GM12878 (cell line): ENCODE data around the gene SLC15A4. TPM values are rescaled to one million over a fixed set of nuclear protein-coding genes. Genes with fewer than 3 reads are reported as not detected.

Experiments
- ATAC-seq: fragments of 200-7000 bp; cut with Tn5 transposase; 3 replicates; pipeline ENCODE4 v1.9.1; 2020; ENCODE audit warnings: mild to moderate bottlenecking, moderate library complexity
- BruUV-seq: library from RNA; stranded (reverse); fragments of 400-500 nt; replicated peaks from 2 replicates; lab custom pipeline; 2021; lab: Mats Ljungman, UMichigan
- CTCF ChIA-PET: fragments of 300-600 bp; sonication (Branson Sonifier 250); formaldehyde crosslinking; extraction: SDS; loops from one replicate; lab custom pipeline; 2021; ENCODE audit warnings: inconsistent platforms; lab: Yijun Ruan, JAX
- POLR2A ChIA-PET: fragments of 350-600 bp; formaldehyde crosslinking; extraction: SDS; loops from one replicate; lab custom pipeline; 2021; ENCODE audit warnings: inconsistent platforms; lab: Charles Lee
- RAD21 ChIA-PET: fragments of 300-600 bp; sonication (Branson Sonifier 250); formaldehyde crosslinking; loops from one replicate; lab custom pipeline; 2023; ENCODE audit warnings: antibody characterized with exemption; ENCODE audit not compliant: unreplicated experiment; lab: Charles Lee
- SMC1A ChIA-PET: fragments of 300-600 bp; sonication (Branson Sonifier 250); formaldehyde crosslinking; loops from one replicate; lab custom pipeline; 2023; ENCODE audit not compliant: unreplicated experiment, uncharacterized antibody; lab: Charles Lee
- DNase-seq: peaks from one replicate; pipeline ENCODE4 v3.0.0-alpha.2; 2011; ENCODE audit warnings: low read depth, low spot score
- FAIRE-seq: peaks from 3 replicates; lab custom pipeline; 2011; peaks lifted over from hg19 to GRCh38; lab: Jason Lieb, UNC
- H2AFZ ChIP-seq: 2 replicates; pipeline ENCODE4 v1.6.0; 2011; ENCODE audit warnings: low read depth, low read length, control low read depth; ENCODE audit not compliant: control insufficient read depth
- H3K27ac ChIP-seq: 2 replicates; pipeline ENCODE4 v1.5.1; 2011; ENCODE audit warnings: control low read depth; ENCODE audit not compliant: control insufficient read depth, insufficient read depth
- H3K27me3 ChIP-seq, 2 experiments: replicated peaks in 1 of 2; 2 replicates each; pipeline versions ENCODE4 v1.6.0 to v1.6.1; 2011; ENCODE audit warnings: low read length in 1 of 2; ENCODE audit not compliant: control insufficient read depth in 2 of 2, insufficient read depth in 2 of 2
- H3K36me3 ChIP-seq, 2 experiments: 2 replicates each; pipeline ENCODE4 v1.5.1; 2011; ENCODE audit warnings: low read length in 1 of 2; ENCODE audit not compliant: control insufficient read depth in 2 of 2, insufficient read depth in 2 of 2
- H3K4me1 ChIP-seq: 2 replicates; pipeline ENCODE4 v1.6.1; 2011; ENCODE audit warnings: mild to moderate bottlenecking, low read length, moderate library complexity, mixed read lengths; ENCODE audit not compliant: control insufficient read depth, insufficient read depth
- H3K4me2 ChIP-seq: 2 replicates; pipeline ENCODE4 v1.6.0; 2011; ENCODE audit warnings: control low read depth; ENCODE audit not compliant: control insufficient read depth, insufficient read depth
- H3K4me3 ChIP-seq: fragments of 200-600 bp; sonication (generic); 2 replicates; pipeline ENCODE4 v1.5.1; 2016
- H3K79me2 ChIP-seq: 2 replicates; pipeline ENCODE4 v1.6.0; 2011; ENCODE audit warnings: low read length; ENCODE audit not compliant: control insufficient read depth, insufficient read depth
- H3K9ac ChIP-seq: 2 replicates; pipeline ENCODE4 v1.8.0; 2011; ENCODE audit warnings: low read length, control low read depth, mixed read lengths; ENCODE audit not compliant: control insufficient read depth, insufficient read depth
- H3K9me3 ChIP-seq: replicated peaks from 3 replicates; pipeline ENCODE4 v1.5.1; 2011; ENCODE audit warnings: mild to moderate bottlenecking, low read length; ENCODE audit not compliant: control insufficient read depth, insufficient read depth
- H4K20me1 ChIP-seq: 2 replicates; pipeline ENCODE4 v1.6.0; 2011; ENCODE audit not compliant: control insufficient read depth, insufficient read depth
- LARP7 ChIP-seq: fragments of 450-650 bp; IDR thresholded peaks from 2 replicates; pipeline ENCODE4 v1.6.1; 2017; ENCODE audit warnings: mild to moderate bottlenecking
- TCF7 ChIP-seq: IDR thresholded peaks from 2 replicates; pipeline ENCODE4 v1.6.1; 2014; ENCODE audit warnings: antibody characterized with exemption, borderline replicate concordance
- ZNF622 ChIP-seq: fragments of 450-650 bp; IDR thresholded peaks from 2 replicates; pipeline ENCODE4 v1.6.1; 2017; ENCODE audit warnings: mild to moderate bottlenecking, inconsistent platforms
- WGBS: methylation state at CpG from one replicate; pipeline ENCODE4 v1.1.6; 2016; ENCODE audit warnings: low lambda C conversion rate; ENCODE audit not compliant: insufficient replicate concordance, insufficient coverage; ENCODE audit errors: missing lambda C conversion rate; 5-methylcytosine and 5-hydroxymethylcytosine counted together
- in situ Hi-C: fragments of 300-500 bp; cut with MboI; formaldehyde crosslinking; loops from 9 replicates; pipeline ENCODE4 v1.14.3; 2018; ENCODE audit warnings: mixed read lengths
- intact Hi-C: fragments of 100-400 bp; cut with micrococcal nuclease; formaldehyde crosslinking; loops from one replicate; pipeline ENCODE4 v1.14.2; 2022; ENCODE audit not compliant: unreplicated experiment
- polyA plus RNA-seq, 11 experiments: library from polyadenylated mRNA; depleted of rRNA in 4 of 11; unstranded in 6 of 11; stranded (reverse) in 5 of 11; fragments of >200 nt; fragmentation: Nextera tagmentation in 4 of 11; fragmentation: Illumina TruSeq in 1 of 11; extraction: Ambion mirVana in 4 of 11; extraction: Trizol in 1 of 11; gene quantifications; 1 replicate in 1 of 11; 2 replicates in 10 of 11; pipeline versions ENCODE4 v1.2.1 to v1.2.3, GENCODE V29; 2011 to 2016; ENCODE audit warnings: inconsistent platforms in 2 of 11, missing spikeins in 2 of 11, low read depth in 1 of 11
- total RNA-seq, 4 experiments: library from RNA; depleted of rRNA in 3 of 4; stranded (reverse); fragments of >200 nt in 3 of 4; fragmentation: Illumina TruSeq in 1 of 4; extraction: Trizol in 1 of 4; gene quantifications; 2 replicates each; pipeline versions ENCODE4 v1.2.1 to v1.2.3, GENCODE V29; 2013 to 2021
- TF ChIP-seq, protein P1 (sequence below): fragments of 450-650 bp; formaldehyde crosslinking; IDR thresholded peaks from 2 replicates; pipeline ENCODE4 v1.4.0; 2022; ENCODE audit warnings: mild to moderate bottlenecking, moderate library complexity
- TF ChIP-seq, protein P2 (sequence below): fragments of 450-650 bp; IDR thresholded peaks from 2 replicates; pipeline ENCODE4 v1.6.1; 2016; ENCODE audit warnings: mild to moderate bottlenecking
- TF ChIP-seq, protein P3 (sequence below), 3 experiments: IDR thresholded peaks in 2 of 3; conservative IDR thresholded peaks in 1 of 3; 2 replicates each; pipeline ENCODE4 v1.5.1; 2011; ENCODE audit warnings: low read depth in 3 of 3, low read length in 3 of 3, mild to moderate bottlenecking in 3 of 3, control low read depth in 2 of 3, moderate library complexity in 2 of 3, inconsistent platforms in 1 of 3, mixed read lengths in 1 of 3; ENCODE audit not compliant: control insufficient read depth in 2 of 3, insufficient read depth in 1 of 3; ENCODE audit errors: extremely low read depth in 1 of 3
- TF ChIP-seq, protein P4 (sequence below): IDR thresholded peaks from 2 replicates; pipeline ENCODE4 v1.6.1; 2012; ENCODE audit warnings: low read length, inconsistent platforms

SLC15A4 gene
- total and polyA plus RNA-seq, 10 of the 15 experiments (the other 5 are each of a cell fraction or from before 2014, with no cell fraction given), result 12.7 to 257 (median 36.6) TPM

DNA sequence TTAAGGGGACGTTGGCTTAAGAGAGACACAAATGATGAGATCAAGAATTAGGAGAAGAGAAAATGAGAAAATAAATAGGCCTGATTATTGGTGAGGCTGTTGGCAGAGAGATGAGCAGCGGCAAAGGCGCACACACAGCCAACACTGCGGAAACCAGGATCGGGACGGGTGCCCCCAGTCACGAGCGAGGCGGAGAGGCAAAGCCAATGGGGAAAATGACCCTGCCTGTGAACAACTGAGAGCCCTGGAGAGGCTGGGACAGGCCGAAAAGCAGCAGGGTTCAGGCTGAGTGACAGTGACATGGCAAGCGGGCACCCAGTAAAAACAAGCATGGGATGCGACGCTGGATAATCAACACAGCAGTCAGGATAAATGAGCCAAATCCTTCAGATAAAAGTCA, 21.0 kb downstream of the SLC15A4 start:
- 95% methylated on average over 13 of the region's 13 CpGs for WGBS
- no TSS peak for BruUV-seq
- peaks cover 37 to 71% of the 10 kb centered on the region in 2 experiments for H3K36me3 ChIP-seq
- in situ Hi-C loops, result no loop called here
- H3K27me3 ChIP-seq, result no peaks in the 10 kb centered on the region
- FAIRE-seq (no peak), ATAC-seq (no peak), DNase-seq (no peak)
- TF ChIP-seq LARP7 (no peak), ZNF622 (no peak), TCF7 (no peak)
- TF ChIP-seq, protein P1, sequence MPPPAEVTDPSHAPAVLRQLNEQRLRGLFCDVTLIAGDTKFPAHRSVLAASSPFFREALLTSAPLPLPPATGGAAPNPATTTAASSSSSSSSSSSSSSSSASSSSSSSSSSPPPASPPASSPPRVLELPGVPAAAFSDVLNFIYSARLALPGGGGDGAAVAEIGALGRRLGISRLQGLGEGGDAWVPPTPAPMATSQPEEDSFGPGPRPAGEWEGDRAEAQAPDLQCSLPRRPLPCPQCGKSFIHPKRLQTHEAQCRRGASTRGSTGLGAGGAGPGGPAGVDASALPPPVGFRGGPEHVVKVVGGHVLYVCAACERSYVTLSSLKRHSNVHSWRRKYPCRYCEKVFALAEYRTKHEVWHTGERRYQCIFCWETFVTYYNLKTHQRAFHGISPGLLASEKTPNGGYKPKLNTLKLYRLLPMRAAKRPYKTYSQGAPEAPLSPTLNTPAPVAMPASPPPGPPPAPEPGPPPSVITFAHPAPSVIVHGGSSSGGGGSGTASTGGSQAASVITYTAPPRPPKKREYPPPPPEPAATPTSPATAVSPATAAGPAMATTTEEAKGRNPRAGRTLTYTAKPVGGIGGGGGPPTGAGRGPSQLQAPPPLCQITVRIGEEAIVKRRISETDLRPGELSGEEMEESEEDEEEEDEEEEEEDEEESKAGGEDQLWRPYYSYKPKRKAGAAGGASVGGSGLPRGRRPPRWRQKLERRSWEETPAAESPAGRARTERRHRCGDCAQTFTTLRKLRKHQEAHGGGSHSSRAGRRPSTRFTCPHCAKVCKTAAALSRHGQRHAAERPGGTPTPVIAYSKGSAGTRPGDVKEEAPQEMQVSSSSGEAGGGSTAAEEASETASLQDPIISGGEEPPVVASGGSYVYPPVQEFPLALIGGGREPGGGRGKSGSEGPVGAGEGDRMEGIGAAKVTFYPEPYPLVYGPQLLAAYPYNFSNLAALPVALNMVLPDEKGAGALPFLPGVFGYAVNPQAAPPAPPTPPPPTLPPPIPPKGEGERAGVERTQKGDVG (CRISPR knock-in tag), result no peak
- TF ChIP-seq, protein P2, sequence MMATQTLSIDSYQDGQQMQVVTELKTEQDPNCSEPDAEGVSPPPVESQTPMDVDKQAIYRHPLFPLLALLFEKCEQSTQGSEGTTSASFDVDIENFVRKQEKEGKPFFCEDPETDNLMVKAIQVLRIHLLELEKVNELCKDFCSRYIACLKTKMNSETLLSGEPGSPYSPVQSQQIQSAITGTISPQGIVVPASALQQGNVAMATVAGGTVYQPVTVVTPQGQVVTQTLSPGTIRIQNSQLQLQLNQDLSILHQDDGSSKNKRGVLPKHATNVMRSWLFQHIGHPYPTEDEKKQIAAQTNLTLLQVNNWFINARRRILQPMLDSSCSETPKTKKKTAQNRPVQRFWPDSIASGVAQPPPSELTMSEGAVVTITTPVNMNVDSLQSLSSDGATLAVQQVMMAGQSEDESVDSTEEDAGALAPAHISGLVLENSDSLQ, result no peak
- TF ChIP-seq, protein P3, sequence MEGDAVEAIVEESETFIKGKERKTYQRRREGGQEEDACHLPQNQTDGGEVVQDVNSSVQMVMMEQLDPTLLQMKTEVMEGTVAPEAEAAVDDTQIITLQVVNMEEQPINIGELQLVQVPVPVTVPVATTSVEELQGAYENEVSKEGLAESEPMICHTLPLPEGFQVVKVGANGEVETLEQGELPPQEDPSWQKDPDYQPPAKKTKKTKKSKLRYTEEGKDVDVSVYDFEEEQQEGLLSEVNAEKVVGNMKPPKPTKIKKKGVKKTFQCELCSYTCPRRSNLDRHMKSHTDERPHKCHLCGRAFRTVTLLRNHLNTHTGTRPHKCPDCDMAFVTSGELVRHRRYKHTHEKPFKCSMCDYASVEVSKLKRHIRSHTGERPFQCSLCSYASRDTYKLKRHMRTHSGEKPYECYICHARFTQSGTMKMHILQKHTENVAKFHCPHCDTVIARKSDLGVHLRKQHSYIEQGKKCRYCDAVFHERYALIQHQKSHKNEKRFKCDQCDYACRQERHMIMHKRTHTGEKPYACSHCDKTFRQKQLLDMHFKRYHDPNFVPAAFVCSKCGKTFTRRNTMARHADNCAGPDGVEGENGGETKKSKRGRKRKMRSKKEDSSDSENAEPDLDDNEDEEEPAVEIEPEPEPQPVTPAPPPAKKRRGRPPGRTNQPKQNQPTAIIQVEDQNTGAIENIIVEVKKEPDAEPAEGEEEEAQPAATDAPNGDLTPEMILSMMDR (IDR thresholded peaks at IDR 0.05 in 2 of 3, conservative IDR thresholded peaks at IDR 0.05 in 1 of 3; ENCODE audit: control insufficient read depth in 2 of 3, extremely low read depth in 1 of 3, insufficient read depth in 1 of 3, low read depth in 3 of 3, low read length in 3 of 3), result no peak
- TF ChIP-seq, protein P4, sequence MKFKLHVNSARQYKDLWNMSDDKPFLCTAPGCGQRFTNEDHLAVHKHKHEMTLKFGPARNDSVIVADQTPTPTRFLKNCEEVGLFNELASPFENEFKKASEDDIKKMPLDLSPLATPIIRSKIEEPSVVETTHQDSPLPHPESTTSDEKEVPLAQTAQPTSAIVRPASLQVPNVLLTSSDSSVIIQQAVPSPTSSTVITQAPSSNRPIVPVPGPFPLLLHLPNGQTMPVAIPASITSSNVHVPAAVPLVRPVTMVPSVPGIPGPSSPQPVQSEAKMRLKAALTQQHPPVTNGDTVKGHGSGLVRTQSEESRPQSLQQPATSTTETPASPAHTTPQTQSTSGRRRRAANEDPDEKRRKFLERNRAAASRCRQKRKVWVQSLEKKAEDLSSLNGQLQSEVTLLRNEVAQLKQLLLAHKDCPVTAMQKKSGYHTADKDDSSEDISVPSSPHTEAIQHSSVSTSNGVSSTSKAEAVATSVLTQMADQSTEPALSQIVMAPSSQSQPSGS, result no peak
- no peaks in the 10 kb centered on the region; the same call in 2 of the 3 replicates for H3K9me3 ChIP-seq
- intact Hi-C loops, result no loop called here
- no peak overlapping the region for H3K4me3 ChIP-seq
- H3K4me2 ChIP-seq, result no peak overlapping the region
- H3K9ac ChIP-seq, result no peak overlapping the region; the same call in 1 of the 2 replicates
- CTCF ChIA-PET, result interaction anchor here (13.4 kb wide), 1 partner anchor 20 kb away, joined by 105 read pairs; no protein-coding TSS in a partner anchor
- RAD21 ChIA-PET, result interaction anchor here (1.2 to 1.9 kb wide), 3 partner anchors 8 to 15 kb away, joined by 4 to 7 read pairs (median 4); no protein-coding TSS in a partner anchor
- peaks cover 72% of the 10 kb centered on the region for H3K79me2 ChIP-seq
- H4K20me1 ChIP-seq, result peaks cover 3% of the 10 kb centered on the region; the same call in 1 of the 2 replicates
- H2AFZ ChIP-seq, result no peak overlapping the region
- SMC1A ChIA-PET, result interaction anchor here (1.3 kb wide), 1 partner anchor 28 kb away, joined by 3 read pairs; no protein-coding TSS in a partner anchor
- peaks cover 34% of the 10 kb centered on the region for H3K4me1 ChIP-seq
- POLR2A ChIA-PET, result interaction anchor here (1.6 to 2.2 kb wide), 3 partner anchors 8 to 17 kb away, joined by 5 to 10 read pairs (median 6); no protein-coding TSS in a partner anchor
- no peak overlapping the region for H3K27ac ChIP-seq
